OCI-LY3 (cell line): ENCODE data around the gene CDH4.

ENCODE experiments used
- H2AFZ ChIP-seq: fragments of 200-600, 300-600 bp; shearing (Covaris generic); 2 replicates; pipeline ENCODE4 v1.6.0; 2014; ENCODE audit warnings: antibody characterized with exemption, low read depth, low read length
- H3K27ac ChIP-seq: fragments of 200-600, 300-600 bp; sonication (generic); 2 replicates; pipeline ENCODE4 v1.5.1; 2014; ENCODE audit warnings: mild to moderate bottlenecking, low read length, moderate library complexity, mixed read lengths
- H3K27me3 ChIP-seq: fragments of 200-600, 300-600 bp; sonication (generic); 2 replicates; pipeline ENCODE4 v1.6.1; 2014; ENCODE audit warnings: low read depth, low read length, mixed read lengths
- H3K36me3 ChIP-seq: fragments of 200-600, 300-600 bp; sonication (generic); replicated peaks from 2 replicates; pipeline ENCODE3; 2014; ENCODE audit warnings: low read depth, low read length, mixed read lengths
- H3K4me1 ChIP-seq: fragments of 300-600, 200-600 bp; sonication (generic); 2 replicates; pipeline ENCODE4 v1.6.1; 2014; ENCODE audit warnings: low read length, mixed read lengths
- H3K4me2 ChIP-seq: fragments of 200-600, 300-600 bp; sonication (generic); 2 replicates; pipeline ENCODE4 v1.6.1; 2014; ENCODE audit warnings: low read length, mixed read lengths
- H3K4me3 ChIP-seq: fragments of 300-600, 200-600 bp; sonication (generic); 2 replicates; pipeline ENCODE4 v1.5.1; 2014; ENCODE audit warnings: antibody characterized with exemption, mild to moderate bottlenecking, low read length, moderate library complexity
- H3K79me2 ChIP-seq: fragments of 300-600, 200-600 bp; shearing (Covaris generic); 2 replicates; pipeline ENCODE4 v1.6.1; 2014; ENCODE audit warnings: mild to moderate bottlenecking, low read length, mixed read lengths
- H3K9ac ChIP-seq: fragments of 300-600, 200-600 bp; shearing (Covaris generic); 2 replicates; pipeline ENCODE4 v1.6.0; 2014; ENCODE audit warnings: mild to moderate bottlenecking, low read length, moderate library complexity
- H3K9me3 ChIP-seq: fragments of 200-600, 300-600 bp; shearing (Covaris generic); 2 replicates; pipeline ENCODE4 v1.6.1; 2014; ENCODE audit warnings: low read length, mixed read lengths; ENCODE audit not compliant: insufficient read depth
- H4K20me1 ChIP-seq: fragments of 200-600, 300-600 bp; sonication (generic); 2 replicates; pipeline ENCODE4 v1.6.1; 2016; ENCODE audit warnings: low read length, mixed read lengths; ENCODE audit not compliant: insufficient read depth
- EZH2phosphoT487 ChIP-seq: fragments of 200-600 bp; shearing (Covaris generic); IDR thresholded peaks from 2 replicates; pipeline ENCODE4 v1.6.1; 2018; ENCODE audit warnings: antibody characterized with exemption, mixed run types, low read depth
- TF ChIP-seq, protein P1 (sequence below): fragments of 200-600, 300-600 bp; sonication (generic); IDR thresholded peaks from 2 replicates; pipeline ENCODE4 v1.5.1; 2014; ENCODE audit warnings: antibody characterized with exemption, low read length, low read depth

CDH4 gene

GRCh38 chr20:61341605-61342004 lies 89.5 kb downstream of the CDH4 start:
- H3K4me3 ChIP-seq = no peak overlapping the region
- no peaks in the 10 kb centered on the region for H4K20me1 ChIP-seq
- H3K27ac ChIP-seq = no peak overlapping the region
- H3K79me2 ChIP-seq = no peaks in the 10 kb centered on the region
- H3K4me1 ChIP-seq = no peaks in the 10 kb centered on the region
- H3K9me3 ChIP-seq = no peaks in the 10 kb centered on the region
- no peak overlapping the region for H3K4me2 ChIP-seq
- no peaks in the 10 kb centered on the region for H3K36me3 ChIP-seq
- H3K27me3 ChIP-seq = no peaks in the 10 kb centered on the region
- H3K9ac ChIP-seq = no peak overlapping the region
- TF ChIP-seq, protein P1, sequence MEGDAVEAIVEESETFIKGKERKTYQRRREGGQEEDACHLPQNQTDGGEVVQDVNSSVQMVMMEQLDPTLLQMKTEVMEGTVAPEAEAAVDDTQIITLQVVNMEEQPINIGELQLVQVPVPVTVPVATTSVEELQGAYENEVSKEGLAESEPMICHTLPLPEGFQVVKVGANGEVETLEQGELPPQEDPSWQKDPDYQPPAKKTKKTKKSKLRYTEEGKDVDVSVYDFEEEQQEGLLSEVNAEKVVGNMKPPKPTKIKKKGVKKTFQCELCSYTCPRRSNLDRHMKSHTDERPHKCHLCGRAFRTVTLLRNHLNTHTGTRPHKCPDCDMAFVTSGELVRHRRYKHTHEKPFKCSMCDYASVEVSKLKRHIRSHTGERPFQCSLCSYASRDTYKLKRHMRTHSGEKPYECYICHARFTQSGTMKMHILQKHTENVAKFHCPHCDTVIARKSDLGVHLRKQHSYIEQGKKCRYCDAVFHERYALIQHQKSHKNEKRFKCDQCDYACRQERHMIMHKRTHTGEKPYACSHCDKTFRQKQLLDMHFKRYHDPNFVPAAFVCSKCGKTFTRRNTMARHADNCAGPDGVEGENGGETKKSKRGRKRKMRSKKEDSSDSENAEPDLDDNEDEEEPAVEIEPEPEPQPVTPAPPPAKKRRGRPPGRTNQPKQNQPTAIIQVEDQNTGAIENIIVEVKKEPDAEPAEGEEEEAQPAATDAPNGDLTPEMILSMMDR = no peak
- no peak for TF ChIP-seq EZH2phosphoT487
- H2AFZ ChIP-seq = no peak overlapping the region

DNA sequence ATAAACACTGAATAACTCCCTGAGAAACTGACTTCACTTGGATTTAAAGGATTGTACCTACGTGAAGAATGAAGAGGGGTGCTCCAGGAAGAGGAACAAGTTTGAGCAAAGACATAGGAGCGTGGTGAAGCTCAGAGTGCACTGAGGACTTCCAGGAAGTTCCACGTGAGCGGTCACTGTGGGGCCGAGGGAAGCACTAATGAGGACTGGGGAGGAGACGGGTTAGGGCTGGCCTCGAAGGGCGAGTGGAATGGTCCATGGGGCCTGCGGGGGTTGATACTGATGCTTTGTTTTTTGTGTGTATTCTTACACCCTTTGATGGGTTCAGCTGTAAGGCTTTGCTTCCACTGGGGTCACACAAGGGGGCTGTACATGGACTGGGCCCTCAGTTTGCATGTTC lies 91.9 kb downstream of the CDH4 start:
- TF ChIP-seq, protein P1 = no peak
- no peak for TF ChIP-seq EZH2phosphoT487
- no peaks in the 10 kb centered on the region for H3K4me1 ChIP-seq
- H3K36me3 ChIP-seq = no peaks in the 10 kb centered on the region
- no peaks in the 10 kb centered on the region for H4K20me1 ChIP-seq
- H3K79me2 ChIP-seq = no peaks in the 10 kb centered on the region
- H3K4me2 ChIP-seq = no peak overlapping the region
- no peak overlapping the region for H3K4me3 ChIP-seq
- no peak overlapping the region for H3K9ac ChIP-seq
- no peak overlapping the region for H2AFZ ChIP-seq
- H3K27me3 ChIP-seq = no peaks in the 10 kb centered on the region
- H3K9me3 ChIP-seq = no peaks in the 10 kb centered on the region
- H3K27ac ChIP-seq = no peak overlapping the region

GRCh38 chr20:61345656-61346055 lies 93.6 kb downstream of the CDH4 start:
- no peak overlapping the region for H3K9ac ChIP-seq
- no peaks in the 10 kb centered on the region for H3K27me3 ChIP-seq
- TF ChIP-seq, protein P1 = no peak
- no peak for TF ChIP-seq EZH2phosphoT487
- H3K79me2 ChIP-seq = no peaks in the 10 kb centered on the region
- H3K36me3 ChIP-seq = no peaks in the 10 kb centered on the region
- no peaks in the 10 kb centered on the region for H3K9me3 ChIP-seq
- H3K27ac ChIP-seq = no peak overlapping the region
- no peaks in the 10 kb centered on the region for H4K20me1 ChIP-seq
- H3K4me3 ChIP-seq = no peak overlapping the region
- H3K4me2 ChIP-seq = no peak overlapping the region
- H3K4me1 ChIP-seq = no peaks in the 10 kb centered on the region
- H2AFZ ChIP-seq = no peak overlapping the region

- Histone ChIP-seq H3K79me2 (no peaks in the 10 kb centered on the region), H3K27ac (no peak overlapping the region), H3K4me1 (no peaks in the 10 kb centered on the region), H2AFZ (no peak overlapping the region), H4K20me1 (no peaks in the 10 kb centered on the region), H3K36me3 (no peaks in the 10 kb centered on the region), H3K27me3 (no peaks in the 10 kb centered on the region), H3K4me3 (no peak overlapping the region), H3K4me2 (no peak overlapping the region), H3K9me3 (no peaks in the 10 kb centered on the region), H3K9ac (no peak overlapping the region)
- TF ChIP-seq, protein P1 = no peak
- TF ChIP-seq EZH2phosphoT487 = no peak
These were observed 94.9 kb downstream of the CDH4 start for GRCh38 chr20:61346996-61347395.
